K562 (cell line): ENCODE measurements around the gene RBM17. TPM values are rescaled to one million over a fixed set of nuclear protein-coding genes. Genes with fewer than 3 reads are reported as not detected.

Source experiments
- ATAC-seq: fragments of 200-7000 bp; cut with Tn5 transposase; 3 replicates; pipeline ENCODE4 v1.9.1; 2020; ENCODE audit warnings: moderate library complexity
- BruUV-seq: library from RNA; stranded (reverse); fragments of 400-500 nt; replicated peaks from 2 replicates; lab custom pipeline; 2021; lab: Mats Ljungman, UMichigan
- CTCF ChIA-PET: fragments of 300-600 bp; formaldehyde crosslinking; extraction: SDS; loops from one replicate; lab custom pipeline; 2021; ENCODE audit warnings: low intra/inter-chr PET ratio; lab: Yijun Ruan, JAX
- POLR2A ChIA-PET: fragments of 300-600, 350-650 bp; sonication (Branson Sonifier 250); formaldehyde crosslinking; extraction: SDS; loops from one replicate; lab custom pipeline; 2021; ENCODE audit warnings: antibody characterized with exemption, inconsistent platforms; lab: Yijun Ruan, JAX
- DNase-seq, 4 experiments: peaks; one replicate each; pipeline versions ENCODE4 v3.0.0 to v3.0.0-alpha.2; 2011 to 2018; ENCODE audit warnings: low spot score in 3 of 4, mixed read lengths in 3 of 4; ENCODE audit errors: extremely low read depth in 1 of 4
- FAIRE-seq: peaks from 2 replicates; lab custom pipeline; 2011; peaks lifted over from hg19 to GRCh38; lab: Jason Lieb, UNC
- H2AFZ ChIP-seq: 2 replicates; pipeline ENCODE4 v1.6.0; 2011; ENCODE audit warnings: low read depth, low read length, control low read depth, inconsistent platforms
- H3K27ac ChIP-seq: fragments of 200-600 bp; 3 replicates; pipeline ENCODE4 v1.8.0; 2011; ENCODE audit warnings: low read depth, mild to moderate bottlenecking, control low read depth, inconsistent platforms, low read length, moderate library complexity, mixed read lengths; ENCODE audit errors: extremely low read depth
- H3K27me3 ChIP-seq, 2 experiments: fragments of 300-600 bp in 1 of 2; 2 replicates in 1 of 2; 3 replicates in 1 of 2; pipeline versions ENCODE4 v1.6.0 to v1.8.0; 2011; ENCODE audit warnings: inconsistent platforms in 2 of 2, low read length in 2 of 2, mild to moderate bottlenecking in 1 of 2, mixed read lengths in 1 of 2, moderate library complexity in 1 of 2; ENCODE audit not compliant: control insufficient read depth in 2 of 2, insufficient read depth in 2 of 2
- H3K36me3 ChIP-seq: fragments of 300-600 bp; 3 replicates; pipeline ENCODE4 v1.8.0; 2011; ENCODE audit warnings: mild to moderate bottlenecking, low read length, inconsistent platforms; ENCODE audit not compliant: control insufficient read depth, insufficient read depth
- H3K4me1 ChIP-seq, 2 experiments: fragments of 200-600 bp in 1 of 2; replicated peaks in 1 of 2; 2 replicates in 1 of 2; 3 replicates in 1 of 2; pipeline versions ENCODE4 v1.5.1 to v1.8.0; 2011; ENCODE audit warnings: inconsistent platforms in 2 of 2, low read length in 2 of 2, mild to moderate bottlenecking in 1 of 2, mixed read lengths in 1 of 2, moderate library complexity in 1 of 2; ENCODE audit not compliant: control insufficient read depth in 2 of 2, insufficient read depth in 2 of 2
- H3K4me2 ChIP-seq: 2 replicates; pipeline ENCODE4 v1.6.1; 2011; ENCODE audit warnings: low read length, control low read depth, inconsistent platforms, mixed read lengths; ENCODE audit not compliant: insufficient read depth
- H3K4me3 ChIP-seq: fragments of 200-600 bp; sonication (generic), shearing (Covaris generic); 2 replicates; pipeline ENCODE4 v1.5.1; 2016; ENCODE audit warnings: control low read depth, inconsistent platforms
- H3K79me2 ChIP-seq: fragments of 200-600 bp; 3 replicates; pipeline ENCODE4 v1.8.0; 2011; ENCODE audit warnings: low read length, inconsistent platforms; ENCODE audit not compliant: control insufficient read depth, insufficient read depth
- H3K9ac ChIP-seq, 2 experiments: 2 replicates each; pipeline versions ENCODE4 v1.6.0 to v1.6.1; 2011; ENCODE audit warnings: low read depth in 2 of 2, low read length in 2 of 2, control low read depth in 1 of 2, inconsistent platforms in 1 of 2, mild to moderate bottlenecking in 1 of 2, mixed read lengths in 1 of 2; ENCODE audit not compliant: insufficient read depth in 1 of 2
- H3K9me1 ChIP-seq: one replicate; pipeline ENCODE4 v1.6.0; 2011; ENCODE audit warnings: inconsistent platforms, mild to moderate bottlenecking, low read length, moderate library complexity; ENCODE audit not compliant: control insufficient read depth, insufficient read depth
- H3K9me3 ChIP-seq: replicated peaks from 2 replicates; pipeline ENCODE4 v1.5.1; 2011; ENCODE audit warnings: low read depth, low read length, inconsistent platforms; ENCODE audit not compliant: control insufficient read depth, insufficient read depth
- H4K20me1 ChIP-seq: replicated peaks from 2 replicates; pipeline ENCODE4 v1.6.1; 2011; ENCODE audit warnings: low read length, inconsistent platforms, mixed read lengths; ENCODE audit not compliant: control insufficient read depth, insufficient read depth
- CHD2 ChIP-seq: IDR thresholded peaks from 2 replicates; pipeline ENCODE4 v1.6.1; 2011; ENCODE audit warnings: low read depth, low read length
- NFIC ChIP-seq: fragments of 450-650 bp; IDR thresholded peaks from 2 replicates; pipeline ENCODE4 v1.6.1; 2017; ENCODE audit warnings: mild to moderate bottlenecking, inconsistent platforms
- POLR2AphosphoS5 ChIP-seq: IDR thresholded peaks from 2 replicates; pipeline ENCODE4 v1.6.1; 2011; ENCODE audit warnings: mild to moderate bottlenecking, low read depth, low read length, moderate library complexity; ENCODE audit not compliant: control insufficient read depth, insufficient read depth
- WGBS: fragments of 100-300 bp; shearing (Covaris generic); methylation state at CpG from one replicate; pipeline ENCODE4 v1.1.6; 2016; ENCODE audit warnings: low coverage, mixed read lengths; ENCODE audit not compliant: insufficient coverage; ENCODE audit errors: missing lambda C conversion rate; 5-methylcytosine and 5-hydroxymethylcytosine counted together
- in situ Hi-C: fragments of 300-500 bp; cut with MboI; formaldehyde crosslinking; loops from 4 replicates; pipeline ENCODE4 v1.15.0; 2018; ENCODE audit warnings: inconsistent platforms, mixed read lengths
- intact Hi-C: fragments of 100-400 bp; cut with micrococcal nuclease; formaldehyde crosslinking; loops from 2 replicates; pipeline ENCODE4 v1.14.2; 2022
- polyA plus RNA-seq, 8 experiments: library from polyadenylated mRNA; depleted of rRNA in 4 of 8; stranded (reverse) in 5 of 8; unstranded in 3 of 8; fragments of >200 nt; fragmentation: Nextera tagmentation in 2 of 8; fragmentation: Illumina TruSeq in 1 of 8; extraction: Ambion mirVana in 2 of 8; extraction: Trizol in 1 of 8; gene quantifications; 2 replicates each; pipeline versions ENCODE4 v1.2.1 to v1.2.3, GENCODE V29; 2011 to 2014; ENCODE audit warnings: inconsistent platforms in 1 of 8, missing spikeins in 1 of 8
- total RNA-seq, 7 experiments: library from RNA; depleted of rRNA in 6 of 7; stranded (reverse); fragments of >200 nt in 6 of 7; fragmentation: Illumina TruSeq in 2 of 7; extraction: Trizol in 2 of 7; gene quantifications; 2 replicates each; pipeline versions ENCODE4 v1.2.1 to v1.2.3, GENCODE V29; 2011 to 2021; ENCODE audit warnings: low replicate concordance in 1 of 7
- TF ChIP-seq, protein P1 (sequence below): sonication (generic); formaldehyde crosslinking; IDR thresholded peaks from 2 replicates; pipeline ENCODE4 v1.8.0; 2023; ENCODE audit warnings: mild to moderate bottlenecking, missing genetic modification reagents

RBM17 gene
- total and polyA plus RNA-seq, 9 of the 15 experiments (the other 6 are each of a cell fraction or from before 2014, with no cell fraction given): 23.6 to 217 (median 124) TPM

DNA sequence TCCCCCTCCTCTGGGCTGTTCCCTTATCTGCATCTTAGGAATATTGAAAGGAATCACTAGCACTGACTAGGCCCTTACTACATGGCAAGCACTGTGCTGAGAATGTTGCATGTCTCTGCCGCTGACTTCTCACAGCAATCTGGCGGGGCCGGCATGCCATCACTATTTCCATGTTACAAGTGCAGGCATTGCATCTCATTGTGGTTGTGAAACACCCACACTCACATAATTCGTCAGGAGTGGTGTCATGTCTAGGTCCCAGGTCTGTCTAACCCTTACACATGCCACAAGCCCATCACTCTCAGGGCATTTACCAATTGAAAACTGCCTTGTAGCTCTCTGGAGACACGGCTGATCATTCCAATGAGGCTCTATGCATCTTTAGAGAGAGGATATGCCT is 18.2 kb upstream of the RBM17 start:
- Histone ChIP-seq H3K4me2 (no peak overlapping the region), H4K20me1 (0 out of 2 replicates have a peak, but pooled peaks cover 4% of the 10 kb centered on the region), H2AFZ (no peak overlapping the region), H3K4me3 (no peak overlapping the region), H3K27me3 (peaks cover 43 to 54% of the 10 kb centered on the region in 2 experiments), H3K9ac (no peak overlapping the region), H3K36me3 (no peaks in the 10 kb centered on the region), H3K27ac (no peak overlapping the region), H3K4me1 (0 out of 5 replicates have a peak, but pooled peaks cover 0 to 4% of the 10 kb centered on the region in 2 experiments), H3K9me3 (no peaks in the 10 kb centered on the region), H3K79me2 (no peaks in the 10 kb centered on the region), H3K9me1 (no peaks in the 10 kb centered on the region)
- BruUV-seq: no TSS peak
- DNase-seq: no peak
- ATAC-seq: no peak
- CTCF ChIA-PET: no interaction called here
- TF ChIP-seq POLR2AphosphoS5 (no peak), CHD2 (no peak), NFIC (no peak)
- TF ChIP-seq, protein P1, sequence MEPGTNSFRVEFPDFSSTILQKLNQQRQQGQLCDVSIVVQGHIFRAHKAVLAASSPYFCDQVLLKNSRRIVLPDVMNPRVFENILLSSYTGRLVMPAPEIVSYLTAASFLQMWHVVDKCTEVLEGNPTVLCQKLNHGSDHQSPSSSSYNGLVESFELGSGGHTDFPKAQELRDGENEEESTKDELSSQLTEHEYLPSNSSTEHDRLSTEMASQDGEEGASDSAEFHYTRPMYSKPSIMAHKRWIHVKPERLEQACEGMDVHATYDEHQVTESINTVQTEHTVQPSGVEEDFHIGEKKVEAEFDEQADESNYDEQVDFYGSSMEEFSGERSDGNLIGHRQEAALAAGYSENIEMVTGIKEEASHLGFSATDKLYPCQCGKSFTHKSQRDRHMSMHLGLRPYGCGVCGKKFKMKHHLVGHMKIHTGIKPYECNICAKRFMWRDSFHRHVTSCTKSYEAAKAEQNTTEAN (CRISPR knock-in tag): no peak
- POLR2A ChIA-PET: no interaction called here
- 26% methylated on average over 5 of the region's 5 CpGs for WGBS
- in situ Hi-C loops (no loop called here), intact Hi-C loops (no loop called here)
- FAIRE-seq: no peak
